Right lobe of liver (tissue), 4 donors: ENCODE data around the gene DOCK2.

Experiments used
- POLR2A ChIP-seq: fragments of 450-650 bp; IDR thresholded peaks from one replicate; pipeline ENCODE4 v1.6.1; 2017; ENCODE audit warnings: antibody characterized with exemption, mild to moderate bottlenecking
- TF ChIP-seq, protein P1 (sequence below), 4 donors: fragments of 200-600 bp in 3 of 4; fragments of 450-650 bp in 1 of 4; IDR thresholded peaks; one replicate each; pipeline versions ENCODE4 v1.5.1 to v1.8.0; 2016 to 2022; ENCODE audit warnings: antibody characterized with exemption in 4 of 4, mild to moderate bottlenecking in 2 of 4
- donor health status: DM: no; HTN: no; CAD: no.
- donor health status: DM: no; HTN: no; CAD: no.
- donor health status: DM: no; HTN: yes; CAD: no.

DNA sequence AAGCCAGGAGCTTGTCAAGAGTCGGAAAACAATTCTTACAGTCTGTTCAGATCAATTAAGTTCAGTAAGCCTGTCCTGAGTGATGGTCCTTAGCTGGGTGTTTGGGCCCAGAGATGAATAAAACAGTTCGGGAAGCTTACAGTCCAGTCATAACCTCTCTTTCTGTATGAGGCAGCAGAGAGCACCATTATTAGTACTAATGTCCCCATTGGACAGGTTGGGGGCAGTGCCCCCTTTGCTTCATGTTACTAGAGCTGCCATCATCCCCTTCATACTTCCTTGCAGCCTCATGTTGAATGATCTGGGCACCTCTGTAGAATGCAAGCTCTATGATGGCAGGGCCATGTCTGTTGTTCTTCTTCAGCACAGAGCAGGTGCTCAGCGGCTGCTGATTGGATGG is 9.8 kb downstream of the DOCK2 start:
- TF ChIP-seq, protein P1, sequence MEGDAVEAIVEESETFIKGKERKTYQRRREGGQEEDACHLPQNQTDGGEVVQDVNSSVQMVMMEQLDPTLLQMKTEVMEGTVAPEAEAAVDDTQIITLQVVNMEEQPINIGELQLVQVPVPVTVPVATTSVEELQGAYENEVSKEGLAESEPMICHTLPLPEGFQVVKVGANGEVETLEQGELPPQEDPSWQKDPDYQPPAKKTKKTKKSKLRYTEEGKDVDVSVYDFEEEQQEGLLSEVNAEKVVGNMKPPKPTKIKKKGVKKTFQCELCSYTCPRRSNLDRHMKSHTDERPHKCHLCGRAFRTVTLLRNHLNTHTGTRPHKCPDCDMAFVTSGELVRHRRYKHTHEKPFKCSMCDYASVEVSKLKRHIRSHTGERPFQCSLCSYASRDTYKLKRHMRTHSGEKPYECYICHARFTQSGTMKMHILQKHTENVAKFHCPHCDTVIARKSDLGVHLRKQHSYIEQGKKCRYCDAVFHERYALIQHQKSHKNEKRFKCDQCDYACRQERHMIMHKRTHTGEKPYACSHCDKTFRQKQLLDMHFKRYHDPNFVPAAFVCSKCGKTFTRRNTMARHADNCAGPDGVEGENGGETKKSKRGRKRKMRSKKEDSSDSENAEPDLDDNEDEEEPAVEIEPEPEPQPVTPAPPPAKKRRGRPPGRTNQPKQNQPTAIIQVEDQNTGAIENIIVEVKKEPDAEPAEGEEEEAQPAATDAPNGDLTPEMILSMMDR (IDR thresholded peaks at IDR 0.05) = no peak
- TF ChIP-seq POLR2A = no peak
